K562 (cell line): Measurements from ENCODE around the gene UGT3A2. TPM values are rescaled to one million over a fixed set of nuclear protein-coding genes. Genes with fewer than 3 reads are reported as not detected.

Experiments used
- ATAC-seq: fragments of 200-7000 bp; cut with Tn5 transposase; 3 replicates; pipeline ENCODE4 v1.9.1; 2020; ENCODE audit warnings: moderate library complexity
- BruUV-seq: library from RNA; stranded (reverse); fragments of 400-500 nt; replicated peaks from 2 replicates; lab custom pipeline; 2021; lab: Mats Ljungman, UMichigan
- CTCF ChIA-PET: fragments of 300-600 bp; formaldehyde crosslinking; extraction: SDS; loops from one replicate; lab custom pipeline; 2021; ENCODE audit warnings: low intra/inter-chr PET ratio; lab: Yijun Ruan, JAX
- POLR2A ChIA-PET: fragments of 300-600, 350-650 bp; sonication (Branson Sonifier 250); formaldehyde crosslinking; extraction: SDS; loops from one replicate; lab custom pipeline; 2021; ENCODE audit warnings: antibody characterized with exemption, inconsistent platforms; lab: Yijun Ruan, JAX
- DNase-seq, 4 experiments: peaks; one replicate each; pipeline versions ENCODE4 v3.0.0 to v3.0.0-alpha.2; 2011 to 2018; ENCODE audit warnings: low spot score in 3 of 4, mixed read lengths in 3 of 4; ENCODE audit errors: extremely low read depth in 1 of 4
- FAIRE-seq: peaks from 2 replicates; lab custom pipeline; 2011; peaks lifted over from hg19 to GRCh38; lab: Jason Lieb, UNC
- H2AFZ ChIP-seq: 2 replicates; pipeline ENCODE4 v1.6.0; 2011; ENCODE audit warnings: low read depth, low read length, control low read depth, inconsistent platforms
- H3K27ac ChIP-seq: fragments of 200-600 bp; 3 replicates; pipeline ENCODE4 v1.8.0; 2011; ENCODE audit warnings: low read depth, mild to moderate bottlenecking, control low read depth, inconsistent platforms, low read length, moderate library complexity, mixed read lengths; ENCODE audit errors: extremely low read depth
- H3K27me3 ChIP-seq, 2 experiments: fragments of 300-600 bp in 1 of 2; 2 replicates in 1 of 2; 3 replicates in 1 of 2; pipeline versions ENCODE4 v1.6.0 to v1.8.0; 2011; ENCODE audit warnings: inconsistent platforms in 2 of 2, low read length in 2 of 2, mild to moderate bottlenecking in 1 of 2, mixed read lengths in 1 of 2, moderate library complexity in 1 of 2; ENCODE audit not compliant: control insufficient read depth in 2 of 2, insufficient read depth in 2 of 2
- H3K36me3 ChIP-seq: fragments of 300-600 bp; 3 replicates; pipeline ENCODE4 v1.8.0; 2011; ENCODE audit warnings: mild to moderate bottlenecking, low read length, inconsistent platforms; ENCODE audit not compliant: control insufficient read depth, insufficient read depth
- H3K4me1 ChIP-seq, 2 experiments: fragments of 200-600 bp in 1 of 2; replicated peaks in 1 of 2; 2 replicates in 1 of 2; 3 replicates in 1 of 2; pipeline versions ENCODE4 v1.5.1 to v1.8.0; 2011; ENCODE audit warnings: inconsistent platforms in 2 of 2, low read length in 2 of 2, mild to moderate bottlenecking in 1 of 2, mixed read lengths in 1 of 2, moderate library complexity in 1 of 2; ENCODE audit not compliant: control insufficient read depth in 2 of 2, insufficient read depth in 2 of 2
- H3K4me2 ChIP-seq: 2 replicates; pipeline ENCODE4 v1.6.1; 2011; ENCODE audit warnings: low read length, control low read depth, inconsistent platforms, mixed read lengths; ENCODE audit not compliant: insufficient read depth
- H3K4me3 ChIP-seq: fragments of 200-600 bp; sonication (generic), shearing (Covaris generic); 2 replicates; pipeline ENCODE4 v1.5.1; 2016; ENCODE audit warnings: control low read depth, inconsistent platforms
- H3K79me2 ChIP-seq: fragments of 200-600 bp; 3 replicates; pipeline ENCODE4 v1.8.0; 2011; ENCODE audit warnings: low read length, inconsistent platforms; ENCODE audit not compliant: control insufficient read depth, insufficient read depth
- H3K9ac ChIP-seq, 2 experiments: 2 replicates each; pipeline versions ENCODE4 v1.6.0 to v1.6.1; 2011; ENCODE audit warnings: low read depth in 2 of 2, low read length in 2 of 2, control low read depth in 1 of 2, inconsistent platforms in 1 of 2, mild to moderate bottlenecking in 1 of 2, mixed read lengths in 1 of 2; ENCODE audit not compliant: insufficient read depth in 1 of 2
- H3K9me1 ChIP-seq: one replicate; pipeline ENCODE4 v1.6.0; 2011; ENCODE audit warnings: inconsistent platforms, mild to moderate bottlenecking, low read length, moderate library complexity; ENCODE audit not compliant: control insufficient read depth, insufficient read depth
- H3K9me3 ChIP-seq: replicated peaks from 2 replicates; pipeline ENCODE4 v1.5.1; 2011; ENCODE audit warnings: low read depth, low read length, inconsistent platforms; ENCODE audit not compliant: control insufficient read depth, insufficient read depth
- H4K20me1 ChIP-seq: replicated peaks from 2 replicates; pipeline ENCODE4 v1.6.1; 2011; ENCODE audit warnings: low read length, inconsistent platforms, mixed read lengths; ENCODE audit not compliant: control insufficient read depth, insufficient read depth
- ARID1B ChIP-seq: fragments of 450-650 bp; IDR thresholded peaks from 2 replicates; pipeline ENCODE4 v1.6.1; 2016; ENCODE audit warnings: antibody characterized with exemption, mild to moderate bottlenecking, inconsistent platforms
- BRD4 ChIP-seq: fragments of 200-600 bp; sonication (generic); IDR thresholded peaks from 2 replicates; pipeline ENCODE4 v1.6.1; 2017; ENCODE audit warnings: inconsistent platforms
- CBFA2T2 ChIP-seq: fragments of 450-650 bp; conservative IDR thresholded peaks from 2 replicates; pipeline ENCODE4 v1.6.1; 2017; ENCODE audit warnings: mild to moderate bottlenecking
- CREB1 ChIP-seq, 2 experiments: sonication (generic) in 1 of 2; formaldehyde crosslinking in 1 of 2; IDR thresholded peaks; 2 replicates each; pipeline versions ENCODE4 v1.6.1 to v1.8.0; 2012 to 2022; ENCODE audit warnings: inconsistent platforms in 1 of 2, mild to moderate bottlenecking in 1 of 2, missing genetic modification reagents in 1 of 2, moderate library complexity in 1 of 2
- FOXK2 ChIP-seq, 2 experiments: fragments of 450-650 bp; IDR thresholded peaks in 1 of 2; conservative IDR thresholded peaks in 1 of 2; 2 replicates each; pipeline ENCODE4 v1.6.1; 2016; ENCODE audit warnings: low read depth in 2 of 2, mild to moderate bottlenecking in 1 of 2
- MIER1 ChIP-seq: fragments of 450-650 bp; IDR thresholded peaks from 2 replicates; pipeline ENCODE4 v1.6.1; 2016; ENCODE audit warnings: antibody characterized with exemption, mild to moderate bottlenecking, low read depth
- NEUROD1 ChIP-seq: fragments of 150-350 bp; IDR thresholded peaks from 2 replicates; pipeline ENCODE4 v1.6.1; 2014; ENCODE audit warnings: borderline replicate concordance, low read length, low read depth; ENCODE audit not compliant: partially characterized antibody
- NFYB ChIP-seq: IDR thresholded peaks from 2 replicates; pipeline ENCODE4 v1.6.1; 2011; ENCODE audit warnings: mild to moderate bottlenecking, moderate library complexity; ENCODE audit not compliant: insufficient read length; ENCODE audit errors: extremely low read depth
- PHF21A ChIP-seq: fragments of 450-650 bp; IDR thresholded peaks from 2 replicates; pipeline ENCODE4 v1.6.1; 2017; ENCODE audit warnings: low read depth, borderline replicate concordance
- POLR3G ChIP-seq: IDR thresholded peaks from 2 replicates; pipeline ENCODE4 v1.6.1; 2011; ENCODE audit not compliant: insufficient read length, insufficient replicate concordance; ENCODE audit errors: extremely low read depth
- SLC30A9 ChIP-seq: fragments of 250-450 bp; sonication (Bioruptor Pico); IDR thresholded peaks from 2 replicates; pipeline ENCODE4 v1.8.0; 2022; ENCODE audit warnings: mild to moderate bottlenecking, moderate library complexity
- TEAD4 ChIP-seq, 2 experiments: sonication (generic) in 1 of 2; formaldehyde crosslinking in 1 of 2; IDR thresholded peaks; 2 replicates each; pipeline versions ENCODE4 v1.6.1 to v1.8.0; 2012 to 2022; ENCODE audit warnings: borderline replicate concordance in 1 of 2, inconsistent platforms in 1 of 2, low read length in 1 of 2, mild to moderate bottlenecking in 1 of 2, missing genetic modification reagents in 1 of 2
- XRCC3 ChIP-seq: fragments of 450-650 bp; IDR thresholded peaks from 2 replicates; pipeline ENCODE4 v1.6.1; 2017; ENCODE audit warnings: mild to moderate bottlenecking, moderate library complexity
- ZNF431 ChIP-seq: sonication (generic); formaldehyde crosslinking; IDR thresholded peaks from 2 replicates; pipeline ENCODE4 v1.8.0; 2022; ENCODE audit warnings: mild to moderate bottlenecking, missing genetic modification reagents
- ZNF586 ChIP-seq: fragments of 450-650 bp; formaldehyde crosslinking; conservative IDR thresholded peaks from 2 replicates; pipeline ENCODE4 v1.4.0; 2020; ENCODE audit warnings: mild to moderate bottlenecking, moderate library complexity
- ZSCAN29 ChIP-seq: fragments of 450-650 bp; IDR thresholded peaks from 2 replicates; pipeline ENCODE4 v1.6.1; 2017
- WGBS: fragments of 100-300 bp; shearing (Covaris generic); methylation state at CpG from one replicate; pipeline ENCODE4 v1.1.6; 2016; ENCODE audit warnings: low coverage, mixed read lengths; ENCODE audit not compliant: insufficient coverage; ENCODE audit errors: missing lambda C conversion rate; 5-methylcytosine and 5-hydroxymethylcytosine counted together
- in situ Hi-C: fragments of 300-500 bp; cut with MboI; formaldehyde crosslinking; loops from 4 replicates; pipeline ENCODE4 v1.15.0; 2018; ENCODE audit warnings: inconsistent platforms, mixed read lengths
- intact Hi-C: fragments of 100-400 bp; cut with micrococcal nuclease; formaldehyde crosslinking; loops from 2 replicates; pipeline ENCODE4 v1.14.2; 2022
- polyA plus RNA-seq, 8 experiments: library from polyadenylated mRNA; depleted of rRNA in 4 of 8; stranded (reverse) in 5 of 8; unstranded in 3 of 8; fragments of >200 nt; fragmentation: Nextera tagmentation in 2 of 8; fragmentation: Illumina TruSeq in 1 of 8; extraction: Ambion mirVana in 2 of 8; extraction: Trizol in 1 of 8; gene quantifications; 2 replicates each; pipeline versions ENCODE4 v1.2.1 to v1.2.3, GENCODE V29; 2011 to 2014; ENCODE audit warnings: inconsistent platforms in 1 of 8, missing spikeins in 1 of 8
- total RNA-seq, 7 experiments: library from RNA; depleted of rRNA in 6 of 7; stranded (reverse); fragments of >200 nt in 6 of 7; fragmentation: Illumina TruSeq in 2 of 7; extraction: Trizol in 2 of 7; gene quantifications; 2 replicates each; pipeline versions ENCODE4 v1.2.1 to v1.2.3, GENCODE V29; 2011 to 2021; ENCODE audit warnings: low replicate concordance in 1 of 7
- TF ChIP-seq, protein P1 (sequence below): fragments of 200-400 bp; formaldehyde crosslinking; IDR thresholded peaks from 2 replicates; pipeline ENCODE4 v1.6.1; 2017; ENCODE audit warnings: mild to moderate bottlenecking, low read depth, low read length, moderate library complexity

The UGT3A2 gene
- total and polyA plus RNA-seq, 9 of the 15 experiments (the other 6 are each of a cell fraction or from before 2014, with no cell fraction given) = not detected

DNA sequence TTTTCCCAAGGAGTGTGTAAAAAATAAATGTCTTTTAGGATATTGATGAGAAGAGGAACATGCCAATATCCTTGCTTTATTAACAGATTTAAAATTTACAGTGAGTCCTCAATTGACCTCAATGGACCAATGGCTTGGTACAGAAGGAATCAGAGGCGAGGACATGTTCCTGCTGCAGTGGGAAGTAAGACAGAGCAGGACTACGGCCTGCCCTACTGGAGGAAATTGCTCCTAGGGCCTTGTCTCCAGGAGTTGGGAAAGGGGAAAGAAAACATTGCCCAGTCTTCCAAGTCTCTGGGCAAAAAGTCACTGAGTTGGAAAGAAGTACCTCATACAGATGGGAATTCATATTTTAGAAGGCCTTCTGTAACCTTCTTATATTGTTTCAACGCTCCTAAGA lies 33.1 kb upstream of the UGT3A2 start:
- no peak for DNase-seq
- H3K27ac ChIP-seq = no peak overlapping the region
- H3K4me2 ChIP-seq = no peak overlapping the region
- in situ Hi-C loops (no loop called here), intact Hi-C loops (no loop called here)
- FAIRE-seq = no peak
- H3K36me3 ChIP-seq = peaks cover 9% of the 10 kb centered on the region; the same call in 2 of the 3 replicates
- no peaks in the 10 kb centered on the region for H3K9me1 ChIP-seq
- BruUV-seq = no TSS peak
- ATAC-seq = no peak
- ChIA-PET CTCF (no interaction called here), POLR2A (no interaction called here)
- H3K4me1 ChIP-seq = no peaks in the 10 kb centered on the region
- H3K9me3 ChIP-seq = no peaks in the 10 kb centered on the region
- H3K27me3 ChIP-seq = no peaks in the 10 kb centered on the region
- WGBS = 72% methylated on average over 3 of the region's 3 CpGs
- H4K20me1 ChIP-seq = no peaks in the 10 kb centered on the region
- H3K79me2 ChIP-seq = no peaks in the 10 kb centered on the region
- no peak overlapping the region for H3K9ac ChIP-seq
- no peak for TF ChIP-seq XRCC3
- no peak for TF ChIP-seq TEAD4 (IDR thresholded peaks at IDR 0.05; ENCODE audit: low read length)
- TF ChIP-seq TEAD4 (CRISPR knock-in tag; IDR thresholded peaks at IDR 0.05; ENCODE audit: borderline replicate concordance) = no peak
- no peak for TF ChIP-seq BRD4
- no peak for TF ChIP-seq ZNF431 (CRISPR knock-in tag)
- TF ChIP-seq MIER1 = no peak
- no peak for TF ChIP-seq ZNF586 (CRISPR knock-in tag)
- no peak for TF ChIP-seq NEUROD1
- no peak for TF ChIP-seq PHF21A
- TF ChIP-seq CBFA2T2 = no peak
- TF ChIP-seq CREB1 (IDR thresholded peaks at IDR 0.05) = no peak
- no peak for TF ChIP-seq CREB1 (CRISPR knock-in tag; IDR thresholded peaks at IDR 0.05)
- no peak for TF ChIP-seq SLC30A9
- TF ChIP-seq ARID1B = no peak
- TF ChIP-seq FOXK2 (conservative IDR thresholded peaks at IDR 0.05 in 1 of 2, IDR thresholded peaks at IDR 0.05 in 1 of 2; ENCODE audit: low read depth in 2 of 2) = no peak
- TF ChIP-seq NFYB = no peak
- TF ChIP-seq, protein P1, sequence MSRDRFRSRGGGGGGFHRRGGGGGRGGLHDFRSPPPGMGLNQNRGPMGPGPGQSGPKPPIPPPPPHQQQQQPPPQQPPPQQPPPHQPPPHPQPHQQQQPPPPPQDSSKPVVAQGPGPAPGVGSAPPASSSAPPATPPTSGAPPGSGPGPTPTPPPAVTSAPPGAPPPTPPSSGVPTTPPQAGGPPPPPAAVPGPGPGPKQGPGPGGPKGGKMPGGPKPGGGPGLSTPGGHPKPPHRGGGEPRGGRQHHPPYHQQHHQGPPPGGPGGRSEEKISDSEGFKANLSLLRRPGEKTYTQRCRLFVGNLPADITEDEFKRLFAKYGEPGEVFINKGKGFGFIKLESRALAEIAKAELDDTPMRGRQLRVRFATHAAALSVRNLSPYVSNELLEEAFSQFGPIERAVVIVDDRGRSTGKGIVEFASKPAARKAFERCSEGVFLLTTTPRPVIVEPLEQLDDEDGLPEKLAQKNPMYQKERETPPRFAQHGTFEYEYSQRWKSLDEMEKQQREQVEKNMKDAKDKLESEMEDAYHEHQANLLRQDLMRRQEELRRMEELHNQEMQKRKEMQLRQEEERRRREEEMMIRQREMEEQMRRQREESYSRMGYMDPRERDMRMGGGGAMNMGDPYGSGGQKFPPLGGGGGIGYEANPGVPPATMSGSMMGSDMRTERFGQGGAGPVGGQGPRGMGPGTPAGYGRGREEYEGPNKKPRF = no peak
- no peak for TF ChIP-seq ZSCAN29
- no peak for TF ChIP-seq POLR3G
- H3K4me3 ChIP-seq = no peak overlapping the region
- H2AFZ ChIP-seq = no peak overlapping the region
